ENCODE data around the gene NT5C. TPM values are rescaled to one million over a fixed set of nuclear protein-coding genes. Genes with fewer than 3 reads are reported as not detected.
"Not testable (repeated sequence)": the region's sequence is repeated elsewhere in the genome, so short reads cannot be mapped to it uniquely, and the experiment has no call there.

Gene NT5C
- total RNA-seq, 1 donor from 2014 or later = 80.1 TPM

DNA sequence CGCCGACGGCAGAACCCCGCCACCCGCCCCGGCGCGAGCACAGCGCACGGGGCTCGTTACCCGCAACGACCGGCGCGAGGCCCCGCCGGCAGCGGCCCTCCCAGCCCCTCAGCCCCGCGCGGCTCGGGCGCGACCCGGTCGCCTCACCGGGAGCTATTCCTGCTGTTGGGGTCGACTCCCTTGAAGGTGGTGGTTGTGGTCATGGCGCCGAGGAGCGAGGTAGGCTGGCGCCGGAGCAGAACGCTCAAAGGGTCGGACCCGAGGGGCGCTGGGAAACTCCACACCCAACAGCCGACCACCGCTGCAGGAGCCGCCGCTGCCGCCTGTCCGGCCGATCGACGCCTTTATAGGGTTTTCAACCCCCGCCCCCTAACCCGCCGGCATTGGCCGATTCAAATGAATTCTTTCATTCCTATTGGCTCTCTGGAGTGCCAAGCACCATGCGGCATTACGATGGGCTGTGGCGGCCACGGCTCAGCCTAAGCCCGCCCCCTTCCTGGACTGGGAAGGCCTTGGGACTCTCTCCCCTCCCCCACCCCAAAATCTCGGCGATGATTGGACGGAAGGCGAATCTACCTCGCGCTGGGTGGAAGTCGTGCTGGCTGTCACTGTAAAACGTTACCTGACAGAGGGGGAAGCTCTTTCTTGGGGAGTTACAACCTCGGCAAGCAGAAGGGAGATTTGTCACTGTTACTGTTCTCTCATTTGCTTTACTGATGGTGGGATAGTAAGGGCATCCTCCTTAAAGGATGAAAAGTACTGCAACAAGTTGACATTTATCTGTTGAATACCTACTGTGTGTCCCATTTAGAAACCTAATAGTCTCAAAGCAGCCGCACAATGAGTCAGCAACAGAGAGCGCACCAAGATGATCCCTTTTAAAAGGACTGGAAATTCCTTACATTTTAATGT is 22.9 kb upstream of the NT5C start, which contains the start of gene JPT1:
TSS of gene JPT1 (minus strand) at position 318 of the 912 bp plus-strand sequence. CDS start at position 203, 115 bp downstream.
- H3K27me3 Mint-ChIP-seq (ENCODE audit: insufficient read depth) = no peaks in the 10 kb centered on the region
- H3K4me1 Mint-ChIP-seq (ENCODE audit: low read depth) = peaks cover 34% of the 10 kb centered on the region
- peak; percentile 97 for DNase-seq (ENCODE audit: low spot score)
- H3K36me3 Mint-ChIP-seq (ENCODE audit: low read depth) = peaks cover 15% of the 10 kb centered on the region
- no peaks in the 10 kb centered on the region for H3K9me3 Mint-ChIP-seq
- H3K27ac Mint-ChIP-seq = peak within 1 kb of the TSS; percentile 93
- H3K4me3 Mint-ChIP-seq = peak within 1 kb of the TSS; percentile 97
- intact Hi-C loops (cut with micrococcal nuclease) = loop anchor here (1.0 to 5.0 kb wide), 10 partner anchors 16 to 135 kb away; partner anchors contain the start of genes ARMC7, ATP5PD, GGA3 and KCTD2

DNA sequence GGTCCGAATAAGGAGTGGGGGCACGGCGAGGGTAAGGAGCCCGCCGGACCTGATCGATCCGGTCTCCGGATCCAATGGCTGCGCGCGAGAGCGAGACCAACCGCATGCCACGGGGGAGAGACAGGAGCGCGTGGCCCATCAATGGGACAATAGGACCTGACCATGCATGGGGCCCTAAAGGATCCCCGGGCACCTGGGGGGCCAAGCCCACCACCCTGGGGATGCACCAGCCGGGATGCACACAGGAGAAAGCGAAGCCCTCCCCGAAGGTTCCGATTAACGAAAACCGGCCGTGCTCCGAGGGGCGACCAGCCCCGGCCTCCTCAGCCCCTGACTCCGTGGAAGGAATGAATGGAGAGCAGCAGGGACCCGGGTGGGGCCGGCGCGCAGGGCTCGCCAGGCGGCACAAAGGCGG is 22.2 kb upstream of the NT5C start:
- Mint-ChIP-seq H3K9me3 (no peaks in the 10 kb centered on the region), H3K4me3 (peak overlapping the region; percentile 97), H3K27me3 (ENCODE audit: insufficient read depth) (no peaks in the 10 kb centered on the region), H3K4me1 (ENCODE audit: low read depth) (peaks cover 35% of the 10 kb centered on the region), H3K27ac (peak overlapping the region; percentile 93), H3K36me3 (ENCODE audit: low read depth) (peaks cover 15% of the 10 kb centered on the region)
- DNase-seq (ENCODE audit: low spot score) = peak; percentile 22
- intact Hi-C loops (cut with micrococcal nuclease) = loop anchor here (1.0 to 5.0 kb wide), 10 partner anchors 17 to 136 kb away; partner anchors contain the start of genes ARMC7, ATP5PD, GGA3 and KCTD2

DNA sequence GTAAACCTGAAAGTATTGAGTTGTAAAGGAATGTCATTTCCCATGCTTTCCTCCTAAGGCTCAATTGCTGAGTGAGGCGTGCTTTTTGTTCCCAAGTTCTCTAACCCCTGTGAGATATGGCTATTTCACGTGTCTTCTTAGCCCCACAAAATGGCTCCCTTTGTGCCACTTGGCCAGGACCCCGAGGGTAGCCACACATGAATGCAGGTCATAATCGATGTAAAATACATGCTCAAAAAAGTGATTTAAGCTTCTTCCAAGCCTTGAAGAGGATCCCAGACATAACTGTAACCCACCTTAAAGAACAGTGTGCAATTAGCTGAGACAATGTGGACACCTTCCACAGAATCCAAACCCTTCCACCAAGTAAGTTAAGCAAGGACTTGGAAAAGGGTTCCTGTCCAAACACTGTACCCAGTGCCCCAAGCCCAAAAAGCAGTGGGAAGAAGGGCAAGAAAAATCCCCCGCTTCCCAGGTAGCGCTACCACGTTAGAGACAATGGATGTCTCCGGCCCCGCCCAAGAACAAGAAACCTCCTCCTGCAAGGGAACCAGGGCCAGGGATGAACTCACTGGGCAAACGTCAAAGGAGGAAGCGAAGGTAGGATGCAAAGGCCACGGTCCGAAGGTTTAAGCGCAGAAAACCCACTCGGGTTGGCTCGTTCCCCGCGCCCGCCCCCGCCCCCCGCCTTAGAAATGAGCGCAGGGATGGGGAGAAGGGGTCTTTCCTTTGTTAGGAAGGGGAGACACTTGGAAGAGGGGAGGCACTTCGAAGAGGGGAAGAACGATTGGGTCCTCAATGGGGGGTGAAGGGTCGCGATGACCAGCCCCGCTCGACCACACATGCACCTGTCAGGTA is 21.6 kb upstream of the NT5C start:
- H3K27ac Mint-ChIP-seq = peak overlapping the region; percentile 93
- intact Hi-C loops (cut with micrococcal nuclease) = loop anchor here (5.0 kb wide), 1 partner anchor 106 kb away; the partner anchor contains the start of genes ATP5PD and KCTD2
- H3K9me3 Mint-ChIP-seq = no peaks in the 10 kb centered on the region
- peak overlapping the region; percentile 97 for H3K4me3 Mint-ChIP-seq
- no peaks in the 10 kb centered on the region for H3K27me3 Mint-ChIP-seq (ENCODE audit: insufficient read depth)
- peak; percentile 12 for DNase-seq (ENCODE audit: low spot score)
- peaks cover 42% of the 10 kb centered on the region for H3K4me1 Mint-ChIP-seq (ENCODE audit: low read depth)
- H3K36me3 Mint-ChIP-seq (ENCODE audit: low read depth) = peaks cover 18% of the 10 kb centered on the region

DNA sequence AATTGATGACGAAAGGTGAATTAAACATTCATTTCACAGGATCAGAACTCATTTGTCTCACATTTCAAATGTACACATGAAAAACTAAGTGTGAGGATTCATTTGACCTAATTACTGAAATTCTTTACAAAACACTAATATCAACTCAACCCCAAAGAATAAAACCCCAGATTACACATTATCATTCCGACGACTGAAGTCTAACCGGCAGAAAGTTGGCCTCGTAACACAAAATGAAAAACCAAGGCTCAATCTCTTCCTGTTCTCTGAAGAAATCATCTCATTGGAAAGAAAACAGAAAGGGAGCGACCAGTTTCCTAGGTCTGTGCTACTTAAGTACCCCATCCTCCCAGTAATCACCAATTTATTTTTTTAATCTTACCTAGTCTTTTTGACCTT is 21.0 kb upstream of the NT5C start:
- Mint-ChIP-seq H3K36me3 (ENCODE audit: low read depth) (peaks cover 24% of the 10 kb centered on the region), H3K4me3 (peak overlapping the region; percentile 97), H3K27ac (peak overlapping the region; percentile 93), H3K27me3 (ENCODE audit: insufficient read depth) (no peaks in the 10 kb centered on the region), H3K4me1 (ENCODE audit: low read depth) (peaks cover 47% of the 10 kb centered on the region), H3K9me3 (no peaks in the 10 kb centered on the region)
- no peak for DNase-seq (ENCODE audit: low spot score)
- intact Hi-C loops (cut with micrococcal nuclease) = loop anchor here (5.0 kb wide), 1 partner anchor 105 kb away; the partner anchor contains the start of genes ATP5PD and KCTD2

DNA sequence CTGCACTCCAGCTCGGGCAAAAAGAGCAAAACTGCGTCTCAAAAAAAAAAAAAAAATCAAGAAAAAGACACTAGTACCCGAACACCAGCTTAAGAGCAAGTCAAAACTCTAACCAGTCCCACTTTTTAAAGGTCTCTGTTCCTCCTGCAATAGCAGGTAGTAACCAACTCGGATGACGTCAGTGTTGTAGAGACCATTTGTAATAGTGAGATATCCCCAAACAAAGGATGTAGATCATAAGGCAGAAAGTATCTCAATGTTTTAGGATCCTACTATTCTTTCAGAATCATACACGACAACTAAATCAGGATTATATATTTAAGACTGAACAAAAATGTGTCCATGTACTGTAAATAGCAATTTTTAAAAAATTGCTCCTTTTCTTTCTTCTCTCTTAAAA is 20.4 kb upstream of the NT5C start:
- Mint-ChIP-seq H3K36me3 (ENCODE audit: low read depth) (peaks cover 30% of the 10 kb centered on the region), H3K4me1 (ENCODE audit: low read depth) (peaks cover 50% of the 10 kb centered on the region), H3K27ac (no peak overlapping the region), H3K27me3 (ENCODE audit: insufficient read depth) (no peaks in the 10 kb centered on the region), H3K9me3 (no peaks in the 10 kb centered on the region), H3K4me3 (peak overlapping the region; percentile 97)
- no peak for DNase-seq (ENCODE audit: low spot score)
- intact Hi-C loops (cut with micrococcal nuclease) = loop anchor here (5.0 kb wide), 1 partner anchor 105 kb away; the partner anchor contains the start of genes ATP5PD and KCTD2

DNA sequence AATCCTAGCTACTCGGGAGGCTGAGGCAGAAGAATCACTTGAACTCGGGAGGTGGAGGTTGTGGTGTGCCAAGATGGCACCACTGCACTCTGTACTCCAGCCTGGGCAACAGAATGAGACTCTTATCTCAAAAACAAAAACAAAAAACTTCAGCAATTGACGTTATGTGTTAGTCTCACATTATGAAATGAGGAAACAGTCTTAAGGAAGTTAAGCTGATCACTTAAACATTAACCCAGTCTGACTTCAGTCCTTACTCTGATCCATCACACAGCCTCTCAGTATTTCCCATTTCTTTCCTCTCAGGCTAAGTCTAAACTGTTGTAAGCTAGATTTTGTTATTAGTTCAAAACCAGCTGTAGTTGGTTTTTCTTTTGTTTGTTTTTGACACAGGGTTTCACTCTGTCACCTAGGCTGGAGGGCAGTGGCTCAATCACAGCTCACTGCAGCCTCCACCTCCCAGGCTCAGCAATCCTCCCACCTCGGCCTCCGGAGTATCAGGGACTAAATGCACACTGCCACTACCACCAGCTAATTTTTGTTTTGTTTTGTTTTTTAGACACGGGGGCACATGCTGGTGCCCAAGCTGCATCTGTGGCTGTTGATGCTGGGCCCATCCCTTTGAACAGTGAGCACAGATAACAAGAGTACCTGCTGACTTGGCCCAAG is 16.5 kb upstream of the NT5C start:
- H3K27ac Mint-ChIP-seq = no peak overlapping the region
- intact Hi-C loops (cut with micrococcal nuclease) = no loop called here
- no peak for DNase-seq (ENCODE audit: low spot score)
- peaks cover 37% of the 10 kb centered on the region for H3K4me1 Mint-ChIP-seq (ENCODE audit: low read depth)
- no peaks in the 10 kb centered on the region for H3K27me3 Mint-ChIP-seq (ENCODE audit: insufficient read depth)
- H3K4me3 Mint-ChIP-seq = no peak overlapping the region
- H3K36me3 Mint-ChIP-seq (ENCODE audit: low read depth) = peaks cover 48% of the 10 kb centered on the region
- no peaks in the 10 kb centered on the region for H3K9me3 Mint-ChIP-seq

DNA sequence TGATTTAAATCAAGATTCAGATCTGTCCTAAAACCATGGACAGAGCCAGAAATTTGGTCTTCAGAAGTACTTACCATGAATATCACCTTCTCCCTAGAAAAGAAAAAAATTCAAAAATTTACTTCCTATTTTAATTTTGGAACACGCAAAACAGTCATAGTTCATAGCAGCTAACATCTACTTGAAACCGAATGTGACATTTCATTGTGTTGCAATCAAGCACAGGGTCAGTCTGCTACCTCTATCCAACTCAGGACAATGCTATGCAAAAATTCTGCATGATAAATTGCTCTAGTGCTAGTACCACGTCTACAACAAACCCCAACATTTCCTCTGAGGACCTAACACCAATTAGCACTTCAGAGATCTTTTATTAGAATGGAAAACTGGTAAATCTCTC is 15.1 kb upstream of the NT5C start:
- H3K9me3 Mint-ChIP-seq = no peaks in the 10 kb centered on the region
- H3K4me1 Mint-ChIP-seq (ENCODE audit: low read depth) = peaks cover 27% of the 10 kb centered on the region
- H3K4me3 Mint-ChIP-seq = no peak overlapping the region
- peak overlapping the region; percentile 18 for H3K27ac Mint-ChIP-seq
- intact Hi-C loops (cut with micrococcal nuclease) = no loop called here
- no peak for DNase-seq (ENCODE audit: low spot score)
- H3K36me3 Mint-ChIP-seq (ENCODE audit: low read depth) = peaks cover 40% of the 10 kb centered on the region
- no peaks in the 10 kb centered on the region for H3K27me3 Mint-ChIP-seq (ENCODE audit: insufficient read depth)

- H3K27me3 Mint-ChIP-seq (ENCODE audit: insufficient read depth) = no peaks in the 10 kb centered on the region
- no peak for DNase-seq (ENCODE audit: low spot score)
- no peak overlapping the region for H3K27ac Mint-ChIP-seq
- H3K4me1 Mint-ChIP-seq (ENCODE audit: low read depth) = peaks cover 39% of the 10 kb centered on the region
- no peaks in the 10 kb centered on the region for H3K9me3 Mint-ChIP-seq
- H3K4me3 Mint-ChIP-seq = no peak overlapping the region
- H3K36me3 Mint-ChIP-seq (ENCODE audit: low read depth) = peaks cover 47% of the 10 kb centered on the region
- intact Hi-C loops (cut with micrococcal nuclease) = no loop called here
Measured at GRCh38 chr17:75144816-75145512, 13.4 kb upstream of the NT5C start.

GRCh38 chr17:75142236-75142971 is 10.9 kb upstream of the NT5C start:
- intact Hi-C loops (cut with micrococcal nuclease) = no loop called here
- Mint-ChIP-seq H3K27me3 (ENCODE audit: insufficient read depth) (no peaks in the 10 kb centered on the region), H3K27ac (no peak overlapping the region), H3K9me3 (no peaks in the 10 kb centered on the region), H3K4me3 (no peak overlapping the region), H3K4me1 (ENCODE audit: low read depth) (peaks cover 21% of the 10 kb centered on the region), H3K36me3 (ENCODE audit: low read depth) (peaks cover 34% of the 10 kb centered on the region)
- no peak for DNase-seq (ENCODE audit: low spot score)

DNA sequence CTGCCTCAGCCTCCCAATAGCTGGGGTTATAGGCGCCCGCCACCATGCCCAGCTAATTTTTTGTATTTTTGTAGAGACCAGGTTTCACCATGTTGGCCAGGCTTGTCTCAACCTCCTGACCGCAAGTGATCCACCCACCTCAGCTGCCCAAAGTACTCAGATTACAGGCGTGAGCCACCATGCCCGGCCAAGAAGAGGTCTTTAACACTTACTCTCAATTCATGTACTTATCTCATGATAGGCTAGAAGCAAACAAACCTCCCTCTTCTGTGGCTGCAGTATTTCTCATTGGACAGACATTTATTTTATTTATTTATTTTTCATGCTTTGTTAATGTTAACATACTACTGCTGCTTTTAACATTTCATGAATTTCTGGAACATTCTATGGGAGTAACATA is 7.0 kb upstream of the NT5C start:
- H3K36me3 Mint-ChIP-seq (ENCODE audit: low read depth) = peaks cover 27% of the 10 kb centered on the region

GRCh38 chr17:75137762-75138161 is 6.2 kb upstream of the NT5C start:
- H3K27me3 Mint-ChIP-seq (ENCODE audit: insufficient read depth); H3K27ac Mint-ChIP-seq; H3K9me3 Mint-ChIP-seq; H3K4me3 Mint-ChIP-seq; intact Hi-C loops (cut with micrococcal nuclease); DNase-seq (ENCODE audit: low spot score): not testable (repeated sequence)
- peaks cover 16% of the 10 kb centered on the region for H3K4me1 Mint-ChIP-seq (ENCODE audit: low read depth)
- peaks cover 27% of the 10 kb centered on the region for H3K36me3 Mint-ChIP-seq (ENCODE audit: low read depth)

More for the DNA sequence above, 7.0 kb upstream of the NT5C start:
- no peaks in the 10 kb centered on the region for H3K27me3 Mint-ChIP-seq (ENCODE audit: insufficient read depth)
- no peaks in the 10 kb centered on the region for H3K9me3 Mint-ChIP-seq
- peaks cover 16% of the 10 kb centered on the region for H3K4me1 Mint-ChIP-seq (ENCODE audit: low read depth)
- H3K4me3 Mint-ChIP-seq = no peak overlapping the region
- intact Hi-C loops (cut with micrococcal nuclease) = no loop called here
- DNase-seq (ENCODE audit: low spot score) = no peak
- no peak overlapping the region for H3K27ac Mint-ChIP-seq

Measured in activated T-helper 1 cell treated with anti-CD3 and anti-CD28 coated beads, Interleukin-12 subunit alpha, Interleukin-12 subunit beta, Interleukin-2, Interleukin-4 antibody, amounts not matched to agents 30 ng/mL and 10 ng/mL and 1 ng/mL, durations not matched to agents 14 hours and 24 hours and 36 hours (primary cell).